GM21381 (cell line): ENCODE measurements around the gene FGFRL1.
"Not testable (repeated sequence)": the region's sequence is repeated elsewhere in the genome, so short reads cannot be mapped to it uniquely, and the experiment has no call there.

ENCODE experiments used
- ATAC-seq: cut with Tn5 transposase; IDR thresholded peaks from one replicate; pipeline ENCODE4 v1.9.1; 2021; ENCODE audit warnings: mild to moderate bottlenecking, moderate library complexity; ENCODE audit not compliant: unreplicated experiment

FGFRL1 gene

DNA sequence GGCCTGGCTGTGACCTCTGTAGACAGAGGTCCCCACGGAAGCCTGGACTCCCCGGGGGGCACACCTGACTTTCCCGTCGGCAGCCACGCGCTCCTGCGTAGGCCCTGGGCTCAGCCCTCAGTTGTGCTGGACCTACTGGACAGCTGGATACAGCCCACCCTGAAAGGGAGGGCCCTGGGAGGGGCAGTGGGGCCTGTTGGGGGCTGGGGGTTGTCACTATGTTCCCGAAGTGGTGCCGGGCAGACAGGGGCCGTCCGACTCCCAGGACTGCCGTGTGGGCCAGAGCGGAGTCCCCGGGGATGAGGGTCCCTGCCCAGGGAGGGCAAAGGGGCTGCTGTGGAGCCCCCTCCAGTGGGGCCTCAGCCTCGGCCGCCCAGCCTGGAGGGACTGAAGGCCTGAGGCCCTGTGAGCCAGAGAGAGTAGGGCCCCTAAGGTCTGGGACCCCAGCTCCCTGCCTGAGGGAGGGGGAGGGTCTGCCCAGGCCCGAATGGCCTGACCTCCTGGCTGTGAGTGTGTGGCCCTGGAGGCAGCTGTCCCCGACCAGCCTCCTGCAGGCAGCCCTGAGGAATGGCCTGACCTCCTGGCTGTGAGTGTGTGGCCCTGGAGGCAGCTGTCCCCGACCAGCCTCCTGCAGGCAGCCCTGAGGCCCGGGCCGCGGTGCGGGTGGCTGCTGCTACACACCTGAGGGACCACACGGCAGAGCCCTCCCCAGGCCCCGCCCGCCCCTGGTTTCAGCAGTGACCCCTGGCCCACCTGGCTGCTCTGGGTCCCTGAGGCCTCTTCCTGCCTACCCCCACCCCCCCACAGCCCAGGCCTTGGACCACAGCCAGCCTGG lies 25.8 kb downstream of the FGFRL1 start:
- no peak for ATAC-seq

DNA sequence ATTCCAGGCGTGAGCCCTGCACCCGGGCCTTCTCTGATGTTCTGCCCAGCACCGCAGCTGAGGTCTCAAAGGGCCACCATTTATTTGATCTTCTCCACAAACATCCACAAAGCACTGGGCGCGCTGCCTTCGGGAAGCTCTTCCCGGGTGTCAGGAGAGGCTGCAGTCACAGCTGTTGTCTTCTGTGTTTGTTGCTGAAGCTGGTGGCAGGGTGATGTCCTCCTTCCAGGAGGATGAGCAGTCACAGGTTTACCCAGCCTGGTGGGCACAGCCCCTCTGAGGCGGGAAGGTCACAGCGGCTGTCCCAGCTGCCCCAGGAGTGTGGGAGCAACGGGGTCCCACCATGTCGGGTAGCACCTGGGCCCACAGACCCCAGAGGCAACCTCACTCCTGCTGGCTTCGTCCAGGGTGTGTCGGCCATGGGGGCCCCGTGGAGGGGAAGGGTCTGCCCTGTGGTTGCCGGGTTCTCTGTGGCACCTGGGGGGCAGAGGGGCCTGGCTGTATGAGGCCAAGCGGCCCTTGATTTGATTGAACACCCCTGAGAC lies 27.6 kb downstream of the FGFRL1 start:
- no peak for ATAC-seq

DNA sequence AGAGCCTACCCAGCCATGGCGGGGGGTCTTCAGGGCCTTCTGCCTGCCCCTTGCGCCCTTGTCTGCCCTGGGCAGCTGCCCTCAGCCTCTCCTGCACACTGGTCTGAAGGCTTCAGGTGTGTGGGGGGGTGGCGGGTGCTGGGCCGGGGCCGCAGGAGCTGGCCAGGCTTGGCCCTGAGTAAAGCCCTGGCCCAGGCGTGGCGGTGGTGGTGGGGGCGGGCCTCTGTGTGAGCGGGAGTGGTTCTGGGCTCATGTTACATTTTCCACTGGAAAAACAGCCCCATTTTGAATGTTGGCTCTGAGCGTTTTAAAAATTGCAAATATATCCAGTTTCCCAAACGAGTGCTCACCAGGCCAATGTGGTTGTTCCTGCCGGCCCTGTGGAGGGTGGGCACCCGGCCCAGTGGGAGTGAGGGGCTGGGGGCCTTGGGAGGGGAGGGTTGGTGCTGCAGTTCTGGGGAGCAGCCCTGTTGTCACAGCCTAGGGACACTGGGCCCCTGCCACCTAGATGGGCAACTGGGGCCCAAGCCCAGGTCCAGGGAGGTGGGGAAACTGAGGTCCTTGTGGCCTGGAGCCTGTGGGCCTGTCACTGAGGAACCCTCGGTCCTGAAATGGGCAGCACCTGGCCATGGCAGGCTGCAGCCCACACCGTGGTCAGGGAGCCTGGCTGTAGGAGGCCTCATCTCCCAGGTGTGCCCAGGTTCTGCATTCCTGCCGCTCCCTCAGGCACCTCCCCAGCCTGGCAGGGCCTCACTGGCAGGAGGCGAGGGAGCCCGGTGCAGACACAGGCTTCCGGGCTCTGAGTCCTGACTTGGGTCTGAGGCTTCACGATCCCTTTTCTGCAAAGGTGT lies 28.3 kb downstream of the FGFRL1 start:
- no peak for ATAC-seq

DNA sequence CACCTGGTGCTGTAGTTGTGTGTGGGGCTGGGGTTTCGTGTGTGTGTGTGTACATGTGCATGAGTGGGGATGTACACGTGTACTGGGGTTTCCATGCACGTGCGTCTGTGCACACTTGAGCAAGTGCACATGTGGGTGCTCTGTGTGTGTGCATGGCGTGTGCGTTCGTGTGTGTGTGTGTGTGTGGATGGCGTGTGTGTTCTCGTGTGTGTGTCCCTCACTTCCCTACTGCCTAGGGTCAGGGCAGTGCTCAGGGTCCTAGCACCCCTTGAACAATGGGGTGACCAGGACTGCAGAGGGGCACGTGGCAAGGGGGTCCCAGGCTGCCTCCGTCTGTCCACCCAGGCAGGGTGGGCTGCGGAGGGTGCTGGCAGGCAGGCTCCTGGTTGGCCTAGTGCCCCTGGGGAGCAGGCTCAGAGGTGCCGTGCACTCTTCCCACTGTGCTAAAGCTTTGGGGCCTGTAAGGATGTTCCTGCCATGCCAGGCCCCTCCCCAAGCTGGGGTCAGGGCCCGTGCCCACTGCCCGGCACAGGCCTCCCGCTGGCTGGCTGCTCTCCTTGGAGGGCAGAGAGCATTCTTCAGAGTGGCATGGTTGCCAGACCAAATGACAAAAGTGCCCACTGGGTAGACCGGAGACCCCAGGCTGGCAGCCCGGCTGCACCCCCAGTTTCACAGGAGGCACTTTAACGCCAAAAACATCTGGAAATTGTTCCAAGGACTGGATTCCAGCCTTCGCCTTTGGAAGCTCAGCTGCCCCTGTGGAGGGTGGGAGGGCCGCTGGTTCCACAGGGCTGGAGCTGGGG lies 29.1 kb downstream of the FGFRL1 start:
- no peak for ATAC-seq

DNA sequence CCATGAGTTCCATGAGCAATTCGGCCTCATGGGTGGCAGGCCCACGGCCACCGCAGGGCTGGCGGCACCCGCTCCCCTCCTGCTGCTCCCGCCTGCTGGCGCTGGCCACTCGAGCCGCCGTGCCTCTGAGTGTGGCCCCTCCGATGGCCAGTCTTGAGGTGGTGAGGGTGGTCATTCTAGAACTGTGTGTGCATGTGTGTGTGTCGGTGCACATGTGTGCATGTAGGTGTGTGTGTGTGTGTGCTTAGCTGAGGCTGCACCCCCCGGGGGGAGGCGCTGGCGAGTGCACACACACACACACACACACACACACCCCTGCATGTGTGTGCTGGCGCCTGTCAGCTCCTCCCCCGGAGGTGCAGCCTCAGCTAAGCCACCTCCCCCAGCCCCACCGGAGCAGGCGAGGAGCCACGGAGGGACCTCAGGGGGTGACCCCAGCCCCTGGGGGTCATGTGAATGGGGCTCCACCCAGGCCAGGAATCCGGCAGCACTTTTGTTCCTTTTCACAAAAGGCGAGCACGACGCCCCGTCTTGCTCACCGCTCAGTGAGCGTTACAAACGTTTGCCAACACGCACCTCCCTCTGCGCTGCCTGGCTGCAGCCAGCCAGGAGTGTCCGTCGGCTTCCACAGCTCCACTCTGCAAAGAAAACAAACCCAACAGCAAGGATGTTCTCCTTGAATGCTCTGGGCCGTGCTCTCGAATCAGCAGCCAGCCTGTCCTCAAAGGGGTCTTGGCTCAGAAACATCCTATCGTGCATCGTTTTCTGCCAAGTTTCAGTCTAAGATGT lies 29.9 kb downstream of the FGFRL1 start:
- ATAC-seq, result no peak

DNA sequence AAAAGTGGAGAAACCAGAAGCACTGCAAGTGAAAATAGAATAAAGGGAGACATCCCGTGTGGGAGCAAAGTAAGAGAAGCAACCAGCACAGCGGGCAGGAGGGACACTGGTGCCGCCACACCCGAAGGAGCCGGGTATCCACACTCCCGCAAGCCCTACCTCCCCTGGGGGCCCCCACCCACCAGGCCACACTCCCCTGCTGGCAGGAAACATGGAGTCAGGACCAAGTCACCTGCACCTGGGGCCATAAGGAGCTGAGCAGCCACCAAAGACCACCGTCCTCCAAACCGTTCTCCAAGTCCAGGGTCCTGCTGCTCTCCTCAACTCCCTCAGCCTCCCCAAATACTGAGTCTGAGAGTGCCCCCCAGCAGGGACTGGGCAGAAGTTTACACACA lies 30.5 kb downstream of the FGFRL1 start:
- no peak for ATAC-seq

DNA sequence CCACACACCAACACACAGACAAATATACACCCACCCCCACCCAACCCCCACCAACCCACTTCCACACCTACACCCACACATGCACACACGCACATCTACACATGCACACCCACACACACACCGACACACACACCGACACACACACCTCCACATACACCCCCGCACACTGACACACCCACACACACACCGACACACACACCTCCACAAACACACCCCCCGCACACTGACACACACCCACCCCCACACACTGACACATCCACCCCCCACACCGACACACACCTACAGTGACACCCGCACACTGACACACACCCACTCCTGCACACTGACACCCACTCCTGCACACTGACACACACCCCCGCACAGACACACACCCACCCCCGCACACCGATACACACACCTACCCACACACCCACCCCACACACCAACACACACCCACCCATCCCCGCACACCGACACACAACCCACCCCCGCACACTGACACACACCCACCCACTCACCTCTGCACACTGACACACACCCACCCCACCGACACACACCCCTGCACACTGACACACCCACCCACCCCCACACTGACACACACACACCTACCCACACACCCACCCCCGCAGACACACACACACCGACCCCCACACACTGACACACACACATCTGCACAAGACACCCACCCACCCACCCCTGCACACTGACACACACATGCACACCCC lies 31.1 kb downstream of the FGFRL1 start:
- ATAC-seq, result no peak

DNA sequence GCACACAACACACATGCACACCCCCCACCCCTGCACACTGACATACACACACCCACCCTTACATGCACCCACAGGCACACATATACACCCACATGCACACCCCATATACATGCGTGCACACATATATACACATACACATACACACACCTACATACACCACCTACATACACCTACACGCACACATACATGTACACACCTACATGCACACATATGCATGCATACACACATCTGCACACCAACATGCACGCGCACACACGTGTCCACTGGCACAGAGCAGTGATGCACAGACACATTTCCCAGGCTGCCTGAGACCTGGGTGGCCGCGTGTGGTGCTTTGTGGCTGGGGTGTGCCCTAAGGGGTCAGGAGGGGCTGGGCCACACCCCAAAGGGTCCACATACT lies 31.7 kb downstream of the FGFRL1 start:
- ATAC-seq, result no peak

DNA sequence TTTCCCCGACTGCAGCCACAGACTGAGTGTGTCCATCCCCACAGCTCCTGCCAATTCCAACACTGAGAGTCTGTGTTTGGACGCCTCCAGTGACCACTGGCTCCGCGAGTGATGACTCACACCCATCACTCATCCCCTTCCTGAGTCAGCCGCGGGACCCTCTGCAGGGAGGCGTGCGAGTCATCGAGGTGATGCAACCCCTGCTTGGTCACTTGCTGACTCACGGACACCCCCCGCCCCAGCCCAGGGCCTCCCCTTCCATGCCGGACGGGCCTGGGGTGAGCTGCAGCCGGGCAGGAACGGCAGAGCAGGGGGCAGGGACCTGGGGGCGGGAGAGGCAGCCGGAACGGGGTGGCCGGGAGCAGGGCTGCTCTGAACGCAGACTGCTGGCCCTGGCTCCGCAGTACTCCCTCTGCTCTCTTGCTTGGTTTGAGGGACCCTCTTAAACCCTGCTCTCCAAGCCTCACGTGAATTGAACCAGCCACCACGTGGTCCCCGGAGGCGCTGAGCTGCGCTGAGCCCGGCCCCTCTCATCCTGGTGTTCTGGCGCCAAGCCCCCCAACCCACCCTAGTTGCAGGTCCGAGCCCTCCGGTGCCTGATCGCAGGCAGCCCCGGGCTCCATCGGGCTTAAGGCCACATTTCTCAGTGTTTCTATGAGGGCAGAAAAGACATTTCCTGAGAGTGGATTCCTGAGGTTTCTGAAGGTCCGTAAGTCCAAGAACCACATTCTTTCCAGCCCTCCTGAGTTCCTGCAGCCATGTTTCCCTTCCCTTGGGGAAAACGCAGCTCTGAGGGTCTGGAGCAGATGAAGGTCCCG lies 32.4 kb downstream of the FGFRL1 start:
- ATAC-seq, result no peak

DNA sequence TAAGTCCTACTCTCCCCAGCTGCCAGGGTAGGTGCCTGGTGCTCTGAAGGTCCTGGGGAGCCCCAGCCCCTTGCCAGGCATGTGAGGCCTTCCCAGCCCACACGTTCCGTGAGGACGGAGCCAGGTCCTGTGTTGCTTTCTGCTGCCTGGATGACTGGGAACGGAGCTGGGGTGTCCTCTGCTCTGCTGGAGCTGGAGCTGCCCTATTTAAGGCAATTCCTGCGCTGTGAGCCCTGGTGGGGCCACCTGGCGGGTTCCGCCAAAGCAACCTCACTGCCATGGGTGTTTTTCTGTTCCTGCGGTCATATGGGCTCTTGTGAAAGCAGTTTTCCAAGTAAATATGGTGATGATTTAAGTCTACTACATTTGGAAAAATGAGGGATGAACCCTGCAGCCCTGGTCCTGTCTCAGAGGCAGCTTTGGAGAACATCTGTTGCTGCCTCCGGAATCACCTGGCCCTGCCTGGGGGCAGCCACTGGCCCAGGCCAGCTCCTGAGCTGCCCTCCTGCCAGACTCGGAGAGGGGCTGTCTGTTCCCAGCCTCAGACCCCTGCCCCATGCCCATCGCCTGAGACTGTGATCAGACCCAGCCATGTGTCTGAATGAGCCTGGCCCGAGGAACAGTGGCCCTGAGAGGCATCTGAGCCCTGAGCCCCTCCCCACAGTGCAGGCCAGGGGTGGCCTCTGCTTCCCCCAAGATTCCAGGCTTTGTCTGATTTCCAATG lies 33.2 kb downstream of the FGFRL1 start:
- no peak for ATAC-seq

DNA sequence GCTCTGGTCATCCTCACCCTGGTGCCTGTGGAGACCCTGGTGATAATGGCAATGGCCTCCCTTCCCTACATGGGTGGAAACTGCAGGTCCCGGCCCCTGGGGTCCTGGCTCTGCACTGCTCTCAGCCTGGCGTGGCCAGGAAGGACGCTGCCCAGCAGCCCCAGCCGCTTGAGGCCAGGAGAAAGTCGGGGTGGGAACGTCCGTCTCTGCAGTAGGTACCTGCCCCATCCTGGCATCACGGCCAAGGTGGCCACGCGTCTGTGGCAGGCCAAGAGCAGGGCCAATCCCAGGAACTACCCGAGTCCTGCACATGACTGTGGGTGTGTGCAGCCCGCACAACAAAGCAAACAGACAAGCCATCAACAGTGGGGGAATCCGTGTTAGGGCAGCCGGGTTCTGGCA lies 33.8 kb downstream of the FGFRL1 start:
- ATAC-seq, result no peak

GRCh38 chr4:1045595-1046201 lies 34.3 kb downstream of the FGFRL1 start:
- ATAC-seq, result no peak

- ATAC-seq, result not testable (repeated sequence)
Measured at GRCh38 chr4:1046581-1047011, 35.2 kb downstream of the FGFRL1 start.

- ATAC-seq, result no peak
Measured at GRCh38 chr4:1047106-1047975, 35.9 kb downstream of the FGFRL1 start.

DNA sequence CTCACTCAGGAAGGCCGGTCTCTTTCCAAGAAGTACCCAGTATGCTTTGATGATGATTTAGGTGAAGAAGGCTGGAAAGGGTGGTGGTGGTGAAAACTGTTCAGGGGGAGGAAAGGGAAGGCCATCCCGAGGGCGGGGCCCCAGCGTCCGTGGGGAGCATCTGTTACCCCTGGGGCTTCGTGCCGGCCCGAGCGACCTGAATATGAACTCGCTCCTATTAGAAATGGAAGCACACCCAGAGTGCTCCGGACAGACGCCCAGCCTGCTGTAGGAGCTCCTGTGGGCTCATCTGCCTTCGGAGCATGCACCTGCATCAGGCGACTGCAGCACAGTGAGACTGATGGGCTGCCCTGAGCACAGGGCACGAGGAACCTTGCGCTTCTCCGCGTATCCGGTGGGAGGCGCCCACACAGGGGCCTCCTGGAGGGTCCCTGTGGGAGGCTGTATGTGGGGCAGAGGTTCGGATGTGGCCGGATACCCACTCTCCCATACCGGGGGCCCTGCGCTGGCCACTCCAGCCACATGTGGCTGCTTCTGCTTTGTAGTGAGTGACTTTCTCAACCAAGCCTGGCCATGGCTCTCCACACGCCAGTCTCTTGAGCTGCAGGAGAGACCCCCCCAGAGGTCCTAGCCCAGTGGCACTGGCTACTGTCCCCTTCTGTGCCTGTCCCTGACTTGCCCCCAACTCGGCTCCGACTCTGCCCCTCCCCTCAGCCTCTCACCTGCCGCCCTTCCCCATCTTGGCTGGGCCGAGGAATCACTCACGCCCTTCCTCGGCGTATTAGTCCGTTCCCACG lies 36.7 kb downstream of the FGFRL1 start:
- no peak for ATAC-seq
